Spleen (tissue), 11 donors: Measurements from ENCODE around the gene WDR7. TPM values are rescaled to one million over a fixed set of nuclear protein-coding genes. Genes with fewer than 3 reads are reported as not detected.

Experiments used
- DNase-seq: peaks from one replicate; pipeline ENCODE4 v3.0.0-alpha.2; 2020
- H3K27ac ChIP-seq, 8 donors: fragments of 200-600 bp; sonication (generic) in 7 of 8; 1 replicate in 4 of 8; 2 replicates in 4 of 8; pipeline versions ENCODE4 v1.5.0 to v1.8.0; 2016 to 2021; ENCODE audit warnings: inconsistent platforms in 4 of 8, mild to moderate bottlenecking in 4 of 8, moderate library complexity in 1 of 8
- H3K27me3 ChIP-seq, 7 donors: fragments of 200-600 bp; sonication (generic) in 6 of 7; replicated peaks in 1 of 7; 1 replicate in 4 of 7; 2 replicates in 3 of 7; pipeline versions ENCODE4 v1.5.0 to v1.8.0; 2016 to 2021; ENCODE audit warnings: inconsistent platforms in 3 of 7, mild to moderate bottlenecking in 1 of 7
- H3K36me3 ChIP-seq, 6 donors: fragments of 200-600 bp; sonication (generic) in 5 of 6; 1 replicate in 4 of 6; 2 replicates in 2 of 6; pipeline versions ENCODE4 v1.5.0 to v1.8.0; 2016 to 2021; ENCODE audit warnings: inconsistent platforms in 2 of 6
- H3K4me1 ChIP-seq, 6 donors: fragments of 200-600 bp; sonication (generic) in 5 of 6; 1 replicate in 3 of 6; 2 replicates in 3 of 6; pipeline versions ENCODE4 v1.5.0 to v1.8.0; 2016 to 2021; ENCODE audit warnings: inconsistent platforms in 3 of 6
- H3K4me3 ChIP-seq, 8 donors: fragments of 200-600 bp; sonication (generic) in 7 of 8; 1 replicate in 4 of 8; 2 replicates in 4 of 8; pipeline versions ENCODE4 v1.5.0 to v1.8.0; 2016 to 2021; ENCODE audit warnings: inconsistent platforms in 4 of 8, mild to moderate bottlenecking in 4 of 8, moderate library complexity in 2 of 8
- H3K9me3 ChIP-seq, 8 donors: fragments of 200-600 bp; sonication (generic) in 7 of 8; 1 replicate in 4 of 8; 2 replicates in 4 of 8; pipeline versions ENCODE4 v1.5.0 to v1.8.0; 2016 to 2021; ENCODE audit warnings: inconsistent platforms in 4 of 8
- POLR2A ChIP-seq, 3 donors: fragments of 450-650 bp; IDR thresholded peaks; one replicate each; pipeline ENCODE4 v1.5.1; 2017; ENCODE audit warnings: antibody characterized with exemption in 3 of 3, mild to moderate bottlenecking in 1 of 3
- POLR2AphosphoS5 ChIP-seq, 3 donors: sonication (generic); formaldehyde crosslinking; IDR thresholded peaks; one replicate each; pipeline ENCODE4 v1.5.1; 2017; ENCODE audit warnings: antibody characterized with exemption in 3 of 3
- WGBS, 5 donors: extraction: QIAGEN DNeasy Blood & Tissue Kit in 3 of 5; methylation state at CpG; one replicate each; pipeline versions ENCODE4 v1.1.5 to v1.1.7; 2013 to 2018; 5-methylcytosine and 5-hydroxymethylcytosine counted together
- intact Hi-C: fragments of 100-400 bp; cut with DNase I; formaldehyde crosslinking; loops from one replicate; pipeline ENCODE4 v1.15.0; 2023; ENCODE audit warnings: low total_unique reads
- polyA plus RNA-seq, 3 donors: library from polyadenylated mRNA; stranded (reverse); fragments of 200-250 nt; gene quantifications; one replicate each; pipeline ENCODE4 v1.2.1, GENCODE V29; 2013
- total RNA-seq, 7 donors: library from RNA; depleted of rRNA in 3 of 7; stranded (reverse); fragments of >200 nt in 3 of 7; fragmentation: NEBNext Ultra II Directional in 4 of 7; extraction: Animal tissue kit (Norgen Biotek cat#: 25700) in 4 of 7; gene quantifications; one replicate each; pipeline versions ENCODE4 v1.1.0 to v1.2.1, GENCODE V29; 2016 to 2021
- TF ChIP-seq, protein P1 (sequence below), 11 experiments: fragments of 200-600 bp in 7 of 11; fragments of 450-650 bp in 4 of 11; sonication (generic) in 4 of 11; IDR thresholded peaks in 8 of 11; conservative IDR thresholded peaks in 3 of 11; 1 replicate in 7 of 11; 2 replicates in 4 of 11; pipeline versions ENCODE4 v1.4.0 to v1.8.0; 2016 to 2021; ENCODE audit warnings: antibody characterized with exemption in 11 of 11, inconsistent platforms in 4 of 11, mild to moderate bottlenecking in 1 of 11
- donor health status: healthy with polysubstance abuse.
- donor health status: DM: no; HTN: no; CAD: no; lungs with moderate emphysema.
- donor health status: DM: no; HTN: no; CAD: no.
- donor health status: Bipolar disorder and iron deficiency.
- donor health status: healthy.
- donor health status: DM: no; HTN: no; CAD: no.
- donor health status: DM: yes; HTN: yes; CAD: no.

Gene WDR7
- total and polyA plus RNA-seq, 10 donors: 2.8 to 55.9 (median 42.8) TPM

GRCh38 chr18:56712761-56713160 is 61.6 kb downstream of the WDR7 start:
- Histone ChIP-seq H3K9me3 (no peaks in the 10 kb centered on the region), H3K4me3 (no peak overlapping the region), H3K27ac (no peak overlapping the region), H3K4me1 (peaks cover 0 to 4% (median 0%) of the 10 kb centered on the region in 6 donors), H3K27me3 (no peaks in the 10 kb centered on the region), H3K36me3 (peaks cover 0 to 1% (median 0%) of the 10 kb centered on the region in 6 donors)
- TF ChIP-seq POLR2AphosphoS5 (IDR thresholded peaks at IDR 0.05) (no peak), POLR2A (IDR thresholded peaks at IDR 0.05) (no peak)
- TF ChIP-seq, protein P1, sequence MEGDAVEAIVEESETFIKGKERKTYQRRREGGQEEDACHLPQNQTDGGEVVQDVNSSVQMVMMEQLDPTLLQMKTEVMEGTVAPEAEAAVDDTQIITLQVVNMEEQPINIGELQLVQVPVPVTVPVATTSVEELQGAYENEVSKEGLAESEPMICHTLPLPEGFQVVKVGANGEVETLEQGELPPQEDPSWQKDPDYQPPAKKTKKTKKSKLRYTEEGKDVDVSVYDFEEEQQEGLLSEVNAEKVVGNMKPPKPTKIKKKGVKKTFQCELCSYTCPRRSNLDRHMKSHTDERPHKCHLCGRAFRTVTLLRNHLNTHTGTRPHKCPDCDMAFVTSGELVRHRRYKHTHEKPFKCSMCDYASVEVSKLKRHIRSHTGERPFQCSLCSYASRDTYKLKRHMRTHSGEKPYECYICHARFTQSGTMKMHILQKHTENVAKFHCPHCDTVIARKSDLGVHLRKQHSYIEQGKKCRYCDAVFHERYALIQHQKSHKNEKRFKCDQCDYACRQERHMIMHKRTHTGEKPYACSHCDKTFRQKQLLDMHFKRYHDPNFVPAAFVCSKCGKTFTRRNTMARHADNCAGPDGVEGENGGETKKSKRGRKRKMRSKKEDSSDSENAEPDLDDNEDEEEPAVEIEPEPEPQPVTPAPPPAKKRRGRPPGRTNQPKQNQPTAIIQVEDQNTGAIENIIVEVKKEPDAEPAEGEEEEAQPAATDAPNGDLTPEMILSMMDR (IDR thresholded peaks at IDR 0.05 in 8 of 11, conservative IDR thresholded peaks at IDR 0.05 in 3 of 11): no peak
- no peak for DNase-seq
- WGBS, 5 donors: 91 to 97% (median 96%) methylated on average over 3 of the region's 3 CpGs
- intact Hi-C loops: no loop called here

DNA sequence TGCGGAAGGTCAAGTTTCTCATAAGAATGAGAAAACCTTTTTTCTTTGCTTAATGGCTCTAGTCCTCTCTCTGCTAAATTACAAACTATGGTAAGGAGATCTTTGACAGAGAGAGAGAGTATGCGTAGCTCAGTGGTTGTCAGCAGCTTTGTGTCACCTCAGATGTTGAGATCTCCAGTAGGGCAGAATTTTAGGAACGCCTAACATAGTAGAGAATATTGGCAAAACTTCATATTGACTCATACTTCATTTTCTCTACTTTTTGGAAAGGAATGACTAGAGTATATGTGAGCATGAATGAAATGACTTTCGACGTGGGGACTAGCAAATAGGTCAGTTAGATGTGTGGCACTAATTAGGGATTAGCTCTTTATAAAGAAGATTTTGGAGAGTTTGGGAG is 64.0 kb downstream of the WDR7 start:
- no peaks in the 10 kb centered on the region for H3K27me3 ChIP-seq
- peaks cover 0 to 24% (median 4%) of the 10 kb centered on the region in 6 donors for H3K36me3 ChIP-seq
- H3K4me1 ChIP-seq: no peaks in the 10 kb centered on the region
- TF ChIP-seq POLR2A (IDR thresholded peaks at IDR 0.05): no peak
- TF ChIP-seq, protein P1 (IDR thresholded peaks at IDR 0.05 in 8 of 11, conservative IDR thresholded peaks at IDR 0.05 in 3 of 11): no peak
- TF ChIP-seq POLR2AphosphoS5 (IDR thresholded peaks at IDR 0.05): no peak
- no peak overlapping the region for H3K4me3 ChIP-seq
- H3K27ac ChIP-seq: no peak overlapping the region
- WGBS, 5 donors: 89 to 99% (median 95%) methylated on average over 5 of the region's 5 CpGs
- H3K9me3 ChIP-seq: no peaks in the 10 kb centered on the region
- intact Hi-C loops: no loop called here
- DNase-seq: no peak

DNA sequence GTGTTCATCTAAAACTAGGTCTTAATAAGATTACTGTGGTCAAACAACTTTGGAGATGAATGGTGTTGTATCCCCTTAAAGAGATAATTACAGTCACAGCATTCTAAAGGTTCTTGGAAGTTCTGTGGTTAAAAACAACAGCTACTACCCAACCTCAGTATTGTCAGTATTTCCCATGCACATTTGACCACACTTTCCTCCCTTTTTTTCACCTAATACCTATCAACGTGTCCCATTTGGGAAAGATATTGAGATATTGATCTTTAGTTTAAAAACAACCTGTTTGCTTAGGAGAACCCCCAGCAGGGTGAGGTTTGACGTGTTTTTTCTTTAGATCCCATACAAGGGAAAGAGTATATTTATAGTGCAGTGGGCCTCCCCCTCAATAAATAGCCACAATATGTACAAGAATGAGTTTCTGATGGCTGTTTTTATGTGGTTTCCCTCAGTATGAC is 65.6 kb downstream of the WDR7 start:
- no peak overlapping the region for H3K27ac ChIP-seq
- H3K36me3 ChIP-seq: peaks cover 0 to 30% (median 4%) of the 10 kb centered on the region in 6 donors
- H3K27me3 ChIP-seq: no peaks in the 10 kb centered on the region
- no peaks in the 10 kb centered on the region for H3K4me1 ChIP-seq
- TF ChIP-seq POLR2A (IDR thresholded peaks at IDR 0.05) (no peak), POLR2AphosphoS5 (IDR thresholded peaks at IDR 0.05) (no peak)
- TF ChIP-seq, protein P1 (IDR thresholded peaks at IDR 0.05 in 8 of 11, conservative IDR thresholded peaks at IDR 0.05 in 3 of 11): no peak
- 47 to 61% (median 56%) methylated on average over 2 of the region's 2 CpGs for WGBS, 5 donors
- H3K9me3 ChIP-seq: no peaks in the 10 kb centered on the region
- no peak for DNase-seq
- intact Hi-C loops: no loop called here
- H3K4me3 ChIP-seq: no peak overlapping the region

DNA sequence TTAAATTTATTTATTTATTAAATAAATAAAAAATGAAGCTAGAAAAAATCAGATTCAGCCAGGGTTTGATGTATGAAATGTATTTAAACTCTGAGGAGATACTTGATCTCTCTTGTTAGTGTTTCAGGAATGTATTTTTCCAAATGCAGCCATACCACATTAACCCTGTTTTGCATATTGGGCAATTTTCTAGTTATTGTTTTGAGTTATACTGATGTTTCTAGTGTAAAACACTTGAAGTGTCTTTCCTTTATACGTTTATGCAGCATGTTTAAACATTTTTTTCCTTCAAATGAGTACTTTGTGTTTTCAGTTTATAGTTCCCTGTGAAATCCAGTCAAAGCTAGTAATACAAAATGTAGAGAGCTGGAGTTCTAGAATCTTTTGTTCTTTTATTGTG is 69.9 kb downstream of the WDR7 start:
- intact Hi-C loops: no loop called here

More for the DNA sequence above, 69.9 kb downstream of the WDR7 start:
- H3K4me3 ChIP-seq: no peak overlapping the region
- H3K27me3 ChIP-seq: no peaks in the 10 kb centered on the region
- no peak for DNase-seq
- no peaks in the 10 kb centered on the region for H3K4me1 ChIP-seq
- TF ChIP-seq POLR2AphosphoS5 (IDR thresholded peaks at IDR 0.05): no peak
- TF ChIP-seq, protein P1 (IDR thresholded peaks at IDR 0.05 in 8 of 11, conservative IDR thresholded peaks at IDR 0.05 in 3 of 11): no peak
- no peak for TF ChIP-seq POLR2A (IDR thresholded peaks at IDR 0.05)
- peaks cover 0 to 53% (median 5%) of the 10 kb centered on the region in 6 donors for H3K36me3 ChIP-seq
- H3K27ac ChIP-seq: no peak overlapping the region
- 76 to 88% (median 84%) methylated on average over 1 of the region's 1 CpG for WGBS, 5 donors
- peaks cover 0 to 11% (median 0%) of the 10 kb centered on the region in 8 donors for H3K9me3 ChIP-seq
